D721Med (cell line): ENCODE measurements around the gene RMDN2.
"Not testable (repeated sequence)": the region's sequence is repeated elsewhere in the genome, so short reads cannot be mapped to it uniquely, and the experiment has no call there.

Source experiments
- DNase-seq: peaks from one replicate; pipeline ENCODE4 v3.0.0; 2011; ENCODE audit warnings: low spot score; ENCODE audit not compliant: insufficient read length
- FAIRE-seq: peaks from 2 replicates; lab custom pipeline; 2011; peaks lifted over from hg19 to GRCh38; lab: Jason Lieb, UNC
- TF ChIP-seq, protein P1 (sequence below): IDR thresholded peaks from 2 replicates; pipeline ENCODE4 v1.5.1; 2012; ENCODE audit warnings: mild to moderate bottlenecking, control low read depth; ENCODE audit not compliant: insufficient read depth; ENCODE audit errors: missing control alignments

The RMDN2 gene

DNA sequence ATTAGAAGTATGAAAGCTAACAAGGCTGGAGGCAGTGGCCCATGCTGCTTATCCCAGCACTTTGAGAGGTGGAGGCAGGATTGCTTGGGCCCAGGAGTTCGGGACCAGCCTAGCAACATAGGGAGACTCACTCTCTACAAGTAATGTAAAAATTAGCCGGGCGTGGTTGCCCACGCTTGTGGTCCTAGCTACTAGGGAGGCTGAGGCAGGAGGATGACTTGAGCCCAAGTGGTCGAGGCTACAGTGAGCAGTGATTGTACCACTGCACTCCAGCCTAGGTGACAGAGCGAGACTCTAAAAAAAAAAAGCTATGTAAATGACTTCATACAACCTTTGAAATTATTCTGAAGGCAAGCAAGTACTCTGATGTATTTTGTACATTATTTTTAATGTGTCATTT is 1.5 kb downstream of the RMDN2 start:
- DNase-seq: no peak
- no peak for FAIRE-seq
- TF ChIP-seq, protein P1, sequence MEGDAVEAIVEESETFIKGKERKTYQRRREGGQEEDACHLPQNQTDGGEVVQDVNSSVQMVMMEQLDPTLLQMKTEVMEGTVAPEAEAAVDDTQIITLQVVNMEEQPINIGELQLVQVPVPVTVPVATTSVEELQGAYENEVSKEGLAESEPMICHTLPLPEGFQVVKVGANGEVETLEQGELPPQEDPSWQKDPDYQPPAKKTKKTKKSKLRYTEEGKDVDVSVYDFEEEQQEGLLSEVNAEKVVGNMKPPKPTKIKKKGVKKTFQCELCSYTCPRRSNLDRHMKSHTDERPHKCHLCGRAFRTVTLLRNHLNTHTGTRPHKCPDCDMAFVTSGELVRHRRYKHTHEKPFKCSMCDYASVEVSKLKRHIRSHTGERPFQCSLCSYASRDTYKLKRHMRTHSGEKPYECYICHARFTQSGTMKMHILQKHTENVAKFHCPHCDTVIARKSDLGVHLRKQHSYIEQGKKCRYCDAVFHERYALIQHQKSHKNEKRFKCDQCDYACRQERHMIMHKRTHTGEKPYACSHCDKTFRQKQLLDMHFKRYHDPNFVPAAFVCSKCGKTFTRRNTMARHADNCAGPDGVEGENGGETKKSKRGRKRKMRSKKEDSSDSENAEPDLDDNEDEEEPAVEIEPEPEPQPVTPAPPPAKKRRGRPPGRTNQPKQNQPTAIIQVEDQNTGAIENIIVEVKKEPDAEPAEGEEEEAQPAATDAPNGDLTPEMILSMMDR: no peak

DNA sequence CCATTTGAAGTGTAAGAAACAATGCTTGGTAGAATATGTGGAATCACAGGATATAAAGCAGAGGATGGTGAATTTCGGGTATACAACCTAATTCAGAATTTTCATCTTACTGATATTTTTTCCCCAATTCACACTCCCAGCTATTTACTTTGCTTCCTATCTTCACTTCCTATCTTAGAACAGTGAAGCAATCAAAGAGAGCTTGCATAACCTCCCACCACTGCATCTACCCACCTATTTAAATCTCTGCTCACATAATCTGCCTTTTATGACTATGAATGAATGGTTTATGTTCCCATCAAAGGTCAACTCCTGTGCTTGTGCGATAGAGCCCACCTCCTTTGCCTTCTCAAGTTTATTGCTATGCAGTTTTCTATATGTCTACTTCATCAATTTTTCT is 3.3 kb downstream of the RMDN2 start:
- DNase-seq: no peak
- TF ChIP-seq, protein P1: no peak
- no peak for FAIRE-seq

DNA sequence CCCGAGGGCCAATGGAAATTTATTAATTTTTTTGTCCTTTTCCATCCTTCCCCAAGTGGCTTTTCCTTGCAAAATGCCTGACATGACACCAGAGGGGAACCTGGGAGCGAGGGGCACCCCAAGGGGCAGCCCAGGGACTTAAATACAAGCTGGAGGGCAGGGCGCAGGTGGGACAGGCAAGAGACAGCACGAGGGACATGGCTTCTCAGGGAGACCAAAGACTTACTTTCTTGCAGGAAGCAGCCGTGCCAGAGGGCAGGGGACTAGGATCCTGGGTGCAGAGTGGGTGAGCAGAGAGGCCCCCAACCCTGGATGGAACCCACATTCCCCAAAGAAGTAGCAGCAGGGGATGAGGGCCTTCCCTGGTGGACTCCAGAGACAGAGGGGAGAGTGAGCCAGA is 5.3 kb downstream of the RMDN2 start:
- DNase-seq, FAIRE-seq: not testable (repeated sequence)

DNA sequence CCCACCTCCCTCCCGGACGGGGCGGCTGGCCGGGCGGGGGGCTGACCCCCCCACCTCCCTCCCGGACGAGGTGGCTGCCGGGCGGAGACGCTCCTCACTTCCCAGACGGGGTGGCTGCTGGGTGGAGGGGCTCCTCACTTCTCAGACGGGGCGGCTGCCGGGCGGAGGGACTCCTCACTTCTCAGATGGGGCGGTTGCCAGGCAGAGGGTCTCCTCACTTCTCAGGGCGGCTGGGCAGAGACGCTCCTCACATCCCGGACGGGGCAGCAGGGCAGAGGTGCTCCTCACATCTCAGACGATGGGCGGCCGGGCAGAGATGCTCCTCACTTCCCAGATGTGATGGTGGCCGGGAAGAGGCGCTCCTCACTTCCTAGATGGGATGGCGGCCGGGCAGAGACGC is 7.8 kb downstream of the RMDN2 start:
- DNase-seq, FAIRE-seq: not testable (repeated sequence)

DNA sequence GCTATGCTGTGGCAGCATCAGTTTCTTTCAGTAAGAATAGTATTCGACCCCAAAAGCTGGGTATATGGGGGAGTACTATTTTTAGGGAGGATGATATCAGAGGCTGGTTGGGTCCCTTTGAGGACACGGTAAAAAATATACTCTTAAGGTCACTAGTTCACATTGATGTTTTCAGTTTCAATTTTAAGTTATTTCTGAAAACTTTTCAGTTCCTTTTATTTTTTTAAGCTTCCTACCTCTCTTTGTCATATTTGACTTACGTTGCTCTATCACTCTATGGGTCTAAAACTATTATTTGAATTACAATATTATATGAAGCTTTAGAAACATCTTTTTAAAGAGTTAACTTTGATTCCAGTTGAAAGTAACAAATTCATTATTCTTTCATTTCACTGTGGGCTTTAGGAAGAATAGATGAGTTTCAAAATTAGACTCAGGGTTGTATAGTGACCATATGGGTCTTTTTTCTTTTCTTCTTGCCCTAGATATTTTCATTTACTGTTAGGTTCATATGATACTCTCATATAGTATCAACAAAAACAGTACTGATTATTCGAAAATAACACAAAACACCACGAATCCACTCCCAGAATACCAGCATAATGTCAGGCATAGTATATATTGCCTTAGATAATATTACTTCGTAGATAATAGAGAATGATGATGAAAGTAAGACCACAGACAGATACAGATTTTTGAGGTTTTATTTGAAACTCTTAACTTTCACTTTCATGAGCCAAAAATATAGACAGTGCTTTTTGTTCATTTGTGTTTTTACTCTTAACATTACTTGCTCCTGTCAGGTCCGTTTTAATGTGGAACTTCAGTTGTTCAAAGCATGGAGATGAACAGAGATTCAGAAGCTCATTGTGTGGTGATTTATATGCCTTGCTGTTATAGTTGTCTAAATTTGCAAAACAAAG is 9.8 kb downstream of the RMDN2 start:
- no peak for FAIRE-seq
- DNase-seq: no peak
- TF ChIP-seq, protein P1: no peak

DNA sequence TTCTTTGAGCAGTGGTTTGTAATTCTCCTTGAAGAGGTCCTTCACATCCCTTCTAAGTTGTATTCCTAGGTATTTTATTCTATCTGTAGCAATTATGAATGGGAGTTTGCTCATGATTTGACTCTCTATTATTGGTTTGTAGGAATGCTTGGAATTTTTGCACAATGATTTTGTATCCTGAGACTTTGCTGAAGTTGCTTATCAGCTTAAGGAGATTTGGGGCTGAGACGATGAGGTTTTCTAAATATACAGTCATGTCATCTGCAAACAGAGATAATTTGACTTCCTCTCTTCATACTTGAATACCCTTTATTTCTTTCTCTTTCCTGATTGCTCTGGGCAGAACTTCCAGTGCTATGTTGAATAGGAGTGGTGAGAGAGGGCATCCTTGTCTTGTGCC is 12.5 kb downstream of the RMDN2 start:
- not testable (repeated sequence) for FAIRE-seq, DNase-seq

DNA sequence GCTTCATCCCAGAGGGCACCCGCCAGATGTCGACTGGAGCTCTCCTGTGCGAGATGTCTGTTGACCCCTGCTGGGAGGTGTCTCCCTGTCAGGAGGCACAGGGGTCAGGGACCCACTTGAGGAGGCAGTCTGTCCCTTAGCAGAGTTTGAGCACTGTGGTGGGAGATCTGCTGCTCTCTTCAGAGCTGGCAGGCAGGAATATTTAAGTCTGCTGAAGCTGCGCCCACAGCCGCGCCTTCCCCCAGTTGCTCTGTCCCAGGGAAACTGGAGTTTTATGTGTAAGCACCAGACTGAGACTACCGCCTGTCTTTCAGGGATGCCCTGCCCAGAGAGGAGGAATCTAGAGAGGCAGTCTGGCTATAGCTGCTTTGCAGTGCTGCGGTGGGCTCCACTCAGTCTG is 16.2 kb downstream of the RMDN2 start:
- not testable (repeated sequence) for DNase-seq

DNA sequence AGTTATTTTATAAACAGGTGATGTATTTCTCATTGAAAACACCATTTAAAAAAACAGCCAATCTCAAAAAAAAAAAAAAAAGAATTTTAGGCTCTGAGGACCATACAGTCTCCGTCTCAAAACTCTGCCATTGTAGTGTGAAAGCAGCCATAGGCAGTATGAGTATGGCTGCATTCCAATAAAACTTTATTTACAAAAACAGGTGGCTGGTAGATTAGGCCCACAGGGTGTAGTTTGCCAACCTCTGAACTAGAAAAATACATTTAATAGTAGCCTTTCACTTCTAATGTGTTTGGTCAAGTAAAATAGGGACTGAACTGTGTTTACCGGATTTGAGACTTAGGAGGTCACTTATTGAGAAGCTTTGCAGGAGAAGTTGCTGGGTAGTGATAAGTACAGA is 19.2 kb downstream of the RMDN2 start:
- DNase-seq (no peak), FAIRE-seq (no peak)

More for the DNA sequence above, 16.2 kb downstream of the RMDN2 start:
- FAIRE-seq: not testable (repeated sequence)

DNA sequence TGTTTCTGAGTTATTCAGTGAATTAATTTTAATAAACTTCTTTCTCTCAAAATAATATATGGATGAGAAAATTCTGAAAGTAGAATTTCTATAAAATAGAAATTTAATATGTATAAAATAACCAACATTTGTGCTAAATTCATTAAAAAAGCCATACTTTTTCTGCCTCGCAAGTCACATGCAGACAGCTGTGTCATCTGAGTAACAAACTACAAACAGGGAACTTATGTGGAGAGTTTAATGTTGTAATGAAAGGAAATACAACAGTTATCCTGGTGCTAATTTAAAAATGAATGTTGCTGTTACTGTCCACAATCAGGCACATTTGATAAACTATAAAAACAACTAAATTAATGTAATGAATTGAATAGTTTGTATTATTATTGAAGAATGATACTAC is 22.2 kb downstream of the RMDN2 start:
- TF ChIP-seq, protein P1: no peak
- FAIRE-seq: no peak

More for the DNA sequence above, 19.2 kb downstream of the RMDN2 start:
- TF ChIP-seq, protein P1: no peak

DNA sequence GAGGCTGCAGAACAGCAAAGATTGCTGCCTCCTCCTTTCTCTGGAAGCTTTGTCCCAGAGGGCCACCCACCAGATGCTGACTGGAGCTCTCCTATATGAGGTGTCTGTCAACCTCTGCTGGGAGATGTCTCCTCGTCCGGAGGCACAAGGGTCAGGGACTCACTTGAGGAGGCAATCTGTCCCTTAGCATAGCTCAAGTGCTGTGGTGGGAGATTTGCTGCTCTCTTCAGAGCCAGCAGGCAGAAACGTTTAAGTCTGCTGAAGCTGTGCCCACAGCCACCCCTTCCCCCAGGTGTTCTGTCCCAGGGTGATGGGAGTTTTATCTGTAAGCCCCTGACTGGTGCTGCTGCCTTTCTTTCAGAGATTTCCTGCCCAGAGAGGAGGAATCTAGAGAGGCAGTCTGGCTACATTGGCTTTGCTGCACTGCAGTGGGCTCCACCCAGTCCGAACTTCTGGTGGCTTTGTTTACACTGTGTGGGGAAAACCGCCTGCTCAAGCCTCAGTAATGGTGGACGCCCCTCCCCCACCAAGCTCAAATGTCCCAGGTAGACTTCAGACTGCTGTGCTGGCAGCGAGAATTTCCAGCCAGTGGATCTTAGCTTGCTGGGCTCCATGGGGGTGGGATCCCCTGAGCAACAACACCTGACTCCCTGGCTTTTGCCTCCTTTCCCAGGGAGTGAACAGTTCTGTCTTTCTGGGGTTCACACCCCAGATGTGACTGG is 37.1 kb downstream of the RMDN2 start:
- not testable (repeated sequence) for FAIRE-seq, DNase-seq

More for the DNA sequence above, 22.2 kb downstream of the RMDN2 start:
- no peak for DNase-seq

DNA sequence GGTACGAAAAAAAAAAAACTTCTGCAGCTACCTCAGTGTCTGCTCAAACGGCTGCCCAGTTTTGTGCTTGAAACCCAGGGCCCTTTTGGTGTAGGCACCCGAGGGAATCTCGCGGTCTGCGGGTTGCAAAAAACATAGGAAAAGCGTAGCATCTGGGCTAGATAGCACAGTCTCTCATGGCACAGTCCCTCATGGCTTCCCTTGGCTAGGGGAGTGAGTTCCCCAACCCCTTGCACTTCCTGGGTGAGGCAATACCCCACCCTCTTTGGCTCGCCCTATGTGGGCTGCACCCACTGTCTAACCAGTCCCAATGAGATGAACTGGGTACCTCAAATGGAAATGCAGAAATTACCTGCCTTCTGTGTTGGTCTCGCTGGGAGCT is 37.6 kb downstream of the RMDN2 start:
- not testable (repeated sequence) for FAIRE-seq, DNase-seq

DNA sequence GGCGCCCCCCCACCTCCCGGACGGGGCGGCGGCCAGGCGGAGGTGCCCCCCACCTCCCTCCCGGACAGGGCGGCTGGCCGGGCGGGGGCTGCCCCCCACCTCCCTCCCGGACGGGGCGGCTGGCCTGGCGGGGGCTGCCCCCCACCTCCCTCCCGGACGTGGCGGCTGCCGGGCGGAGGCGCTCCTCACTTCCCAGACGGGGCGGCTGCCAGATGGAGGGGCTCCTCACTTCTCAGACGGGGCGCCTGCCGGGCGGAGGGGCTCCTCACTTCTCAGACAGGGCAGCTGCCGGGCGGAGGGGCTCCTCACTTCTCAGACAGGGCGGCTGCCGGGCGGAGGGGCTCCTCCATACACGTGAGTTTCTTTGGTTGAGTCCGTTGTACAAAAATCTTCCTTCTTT is 38.8 kb downstream of the RMDN2 start:
- FAIRE-seq, DNase-seq: not testable (repeated sequence)
